ENCODE measurements around the gene CORO1C.

CORO1C gene

DNA sequence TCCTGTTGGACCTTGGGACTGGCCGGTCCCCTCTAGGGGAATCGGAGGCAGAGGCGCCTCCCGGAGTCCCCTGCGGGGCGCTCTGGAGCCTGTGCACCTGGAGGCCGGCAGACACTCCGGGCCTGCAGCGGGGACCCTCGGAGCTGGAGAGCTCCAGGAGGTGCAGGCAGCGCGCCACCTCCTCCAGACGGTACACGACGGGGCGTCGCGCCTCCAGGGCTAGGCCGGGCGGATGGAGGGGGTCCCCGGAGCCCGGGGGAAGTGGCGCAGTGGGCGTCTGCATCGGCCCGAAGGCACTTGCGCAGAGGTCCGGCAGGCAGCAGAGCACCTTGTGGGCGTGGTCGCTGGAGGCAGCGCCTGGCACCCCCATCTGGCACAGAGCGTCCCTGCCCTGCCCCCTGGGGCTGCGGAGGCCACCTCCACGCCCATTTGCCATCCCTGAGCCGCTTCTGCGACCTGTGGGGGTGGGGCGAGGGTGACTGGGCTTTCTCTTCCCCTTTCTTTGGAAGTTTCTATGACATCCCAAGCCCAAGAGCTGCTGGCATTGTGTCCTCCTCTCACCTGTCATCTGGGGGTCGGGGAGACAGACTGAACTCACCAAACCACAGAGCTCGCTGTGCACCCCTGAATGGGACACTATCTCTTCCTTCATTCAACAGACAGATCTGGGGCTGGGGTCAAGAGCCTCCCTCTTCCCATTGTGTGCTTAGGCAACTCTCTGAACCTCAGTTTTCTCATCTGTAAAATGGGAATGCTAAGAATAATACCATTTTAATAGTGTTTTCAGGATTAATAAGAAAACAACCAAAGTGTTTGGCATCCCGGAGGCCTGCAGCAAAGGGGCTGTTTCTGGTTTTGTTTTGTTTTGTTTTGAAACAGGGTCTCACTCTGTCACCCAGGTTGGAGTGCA is 37.5 kb upstream of the CORO1C start:
- no peak overlapping the region for H3K27ac ChIP-seq (ENCODE audit: low read depth, low read length)
- no peaks in the 10 kb centered on the region for H3K9me3 ChIP-seq (ENCODE audit: insufficient read depth, low read depth, low read length)
- H3K4me1 ChIP-seq (ENCODE audit: insufficient read depth, low read length), result no peaks in the 10 kb centered on the region
- H3K27me3 ChIP-seq (ENCODE audit: insufficient read depth, low read length), result 0 out of 2 replicates have a peak, but pooled peaks cover 3% of the 10 kb centered on the region
- H3K36me3 ChIP-seq (ENCODE audit: insufficient read depth, low read length), result no peaks in the 10 kb centered on the region
- peak overlapping the region; percentile 59 for H3K4me3 ChIP-seq (ENCODE audit: low read length)
- peak overlapping the region; percentile 41; the same call in 1 of the 2 replicates for H3K9ac ChIP-seq (ENCODE audit: low read depth, low read length)
- 6% methylated on average over 40 of the region's 40 CpGs for WGBS

- no peaks in the 10 kb centered on the region for H3K4me1 ChIP-seq (ENCODE audit: insufficient read depth, low read length)
- 0 out of 2 replicates have a peak, but pooled peaks cover 3% of the 10 kb centered on the region for H3K27me3 ChIP-seq (ENCODE audit: insufficient read depth, low read length)
- H3K27ac ChIP-seq (ENCODE audit: low read depth, low read length), result no peak overlapping the region
- H3K9ac ChIP-seq (ENCODE audit: low read depth, low read length), result no peak overlapping the region
- H3K9me3 ChIP-seq (ENCODE audit: insufficient read depth, low read depth, low read length), result no peaks in the 10 kb centered on the region
- H3K4me3 ChIP-seq (ENCODE audit: low read length), result no peak overlapping the region
- no peaks in the 10 kb centered on the region for H3K36me3 ChIP-seq (ENCODE audit: insufficient read depth, low read length)
- 92% methylated on average over 5 of the region's 6 CpGs for whole genome bisulfite sequencing
These were observed 35.0 kb upstream of the CORO1C start for GRCh38 chr12:108766294-108766693.

DNA sequence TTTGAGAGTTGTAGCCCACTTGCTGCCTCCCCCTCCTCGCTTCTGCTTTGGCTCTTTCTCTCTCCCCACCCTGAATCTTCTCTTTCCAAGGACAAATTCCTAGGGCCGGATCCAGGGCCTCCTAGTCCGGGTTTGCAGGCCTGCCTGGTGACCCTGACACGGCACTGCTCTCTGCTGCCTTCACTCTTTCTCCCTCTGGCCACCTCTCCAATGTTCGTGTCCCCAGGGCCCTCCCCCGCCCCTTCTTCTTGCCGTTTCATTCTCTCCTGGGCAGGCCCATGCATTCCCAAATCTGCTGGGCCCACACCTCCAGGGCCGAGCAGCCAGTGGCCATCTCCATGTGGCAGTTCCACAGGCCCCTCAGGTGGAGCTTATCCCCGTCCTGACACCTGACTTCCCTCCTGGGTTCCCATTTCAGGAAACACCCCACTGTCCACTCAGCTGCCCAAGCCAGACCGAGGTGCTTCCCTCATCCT is 34.0 kb upstream of the CORO1C start:
- no peak overlapping the region for H3K9ac ChIP-seq (ENCODE audit: low read depth, low read length)
- H3K27me3 ChIP-seq (ENCODE audit: insufficient read depth, low read length), result 0 out of 2 replicates have a peak, but pooled peaks cover 3% of the 10 kb centered on the region
- no peak overlapping the region for H3K27ac ChIP-seq (ENCODE audit: low read depth, low read length)
- WGBS, result 77% methylated on average over 10 of the region's 10 CpGs
- H3K4me3 ChIP-seq (ENCODE audit: low read length), result no peak overlapping the region
- H3K4me1 ChIP-seq (ENCODE audit: insufficient read depth, low read length), result no peaks in the 10 kb centered on the region
- no peaks in the 10 kb centered on the region for H3K36me3 ChIP-seq (ENCODE audit: insufficient read depth, low read length)
- H3K9me3 ChIP-seq (ENCODE audit: insufficient read depth, low read depth, low read length), result no peaks in the 10 kb centered on the region

- WGBS, result 93% methylated on average over 7 of the region's 7 CpGs
- Histone ChIP-seq H3K4me3 (ENCODE audit: low read length) (no peak overlapping the region), H3K36me3 (ENCODE audit: insufficient read depth, low read length) (no peaks in the 10 kb centered on the region), H3K9ac (ENCODE audit: low read depth, low read length) (no peak overlapping the region), H3K9me3 (ENCODE audit: insufficient read depth, low read depth, low read length) (no peaks in the 10 kb centered on the region), H3K27ac (ENCODE audit: low read depth, low read length) (no peak overlapping the region), H3K4me1 (ENCODE audit: insufficient read depth, low read length) (no peaks in the 10 kb centered on the region), H3K27me3 (ENCODE audit: insufficient read depth, low read length) (0 out of 2 replicates have a peak, but pooled peaks cover 3% of the 10 kb centered on the region)
These were observed 33.4 kb upstream of the CORO1C start for GRCh38 chr12:108764540-108765288.

DNA sequence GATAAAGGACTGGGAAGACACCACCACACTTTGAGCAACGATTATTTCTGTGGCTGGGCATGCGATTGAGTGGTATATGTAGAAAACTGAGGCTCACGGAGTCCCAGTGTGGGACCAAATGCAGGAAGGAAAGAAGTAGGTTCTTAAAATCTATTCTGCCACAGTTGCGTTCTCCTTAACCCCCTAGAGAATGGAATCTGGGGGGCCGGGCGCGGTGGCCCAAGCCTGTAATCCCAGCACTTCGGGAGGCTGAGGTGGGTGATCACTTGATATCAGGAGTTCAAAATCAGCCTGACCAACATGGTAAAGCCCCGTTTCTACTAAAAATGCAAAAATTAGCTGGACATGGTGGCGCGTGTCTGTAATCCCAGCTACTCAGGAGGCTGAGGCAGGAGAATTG is 29.9 kb upstream of the CORO1C start:
- Histone ChIP-seq H3K27ac (ENCODE audit: low read depth, low read length) (no peak overlapping the region), H3K4me1 (ENCODE audit: insufficient read depth, low read length) (no peaks in the 10 kb centered on the region), H3K9ac (ENCODE audit: low read depth, low read length) (no peak overlapping the region), H3K4me3 (ENCODE audit: low read length) (no peak overlapping the region), H3K36me3 (ENCODE audit: insufficient read depth, low read length) (no peaks in the 10 kb centered on the region), H3K27me3 (ENCODE audit: insufficient read depth, low read length) (no peaks in the 10 kb centered on the region), H3K9me3 (ENCODE audit: insufficient read depth, low read depth, low read length) (no peaks in the 10 kb centered on the region)
- WGBS, result 96% methylated on average over 11 of the region's 11 CpGs

DNA sequence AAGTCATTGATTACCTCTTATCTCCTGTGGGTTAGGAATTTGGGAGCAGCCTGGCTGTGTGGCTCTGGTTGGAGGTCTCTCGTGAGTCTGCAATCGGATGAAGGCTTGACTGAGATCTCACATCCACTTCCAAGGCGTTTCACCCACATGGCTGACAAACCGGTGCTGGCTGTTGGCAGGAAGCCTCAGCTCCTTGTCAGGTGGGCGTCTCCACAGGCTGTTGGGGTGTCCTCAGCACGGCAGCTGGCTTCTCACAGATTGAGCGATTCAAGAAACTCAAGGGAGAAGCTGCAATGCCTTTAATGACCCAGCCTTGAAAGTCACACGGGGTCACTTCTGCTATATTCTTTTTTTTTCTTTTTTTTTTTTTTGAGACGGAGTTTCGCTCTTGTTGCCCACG is 28.6 kb upstream of the CORO1C start:
- no peak overlapping the region for H3K4me3 ChIP-seq (ENCODE audit: low read length)
- WGBS, result 88% methylated on average over 11 of the region's 11 CpGs
- no peak overlapping the region for H3K27ac ChIP-seq (ENCODE audit: low read depth, low read length)
- no peaks in the 10 kb centered on the region for H3K36me3 ChIP-seq (ENCODE audit: insufficient read depth, low read length)
- H3K27me3 ChIP-seq (ENCODE audit: insufficient read depth, low read length), result no peaks in the 10 kb centered on the region
- H3K9ac ChIP-seq (ENCODE audit: low read depth, low read length), result no peak overlapping the region
- no peaks in the 10 kb centered on the region for H3K4me1 ChIP-seq (ENCODE audit: insufficient read depth, low read length)
- H3K9me3 ChIP-seq (ENCODE audit: insufficient read depth, low read depth, low read length), result no peaks in the 10 kb centered on the region

- no peaks in the 10 kb centered on the region for H3K27me3 ChIP-seq (ENCODE audit: insufficient read depth, low read length)
- no peaks in the 10 kb centered on the region for H3K36me3 ChIP-seq (ENCODE audit: insufficient read depth, low read length)
- WGBS, result 90% methylated on average over 2 of the region's 2 CpGs
These were observed 26.5 kb upstream of the CORO1C start for GRCh38 chr12:108757856-108758255.

GRCh38 chr12:108756421-108756820 is 25.1 kb upstream of the CORO1C start:
- 91% methylated on average over 6 of the region's 6 CpGs for WGBS
- no peak overlapping the region for H3K27ac ChIP-seq (ENCODE audit: low read depth, low read length)
- no peaks in the 10 kb centered on the region for H3K36me3 ChIP-seq (ENCODE audit: insufficient read depth, low read length)
- no peak overlapping the region for H3K4me3 ChIP-seq (ENCODE audit: low read length)
- no peaks in the 10 kb centered on the region for H3K4me1 ChIP-seq (ENCODE audit: insufficient read depth, low read length)
- no peaks in the 10 kb centered on the region for H3K9me3 ChIP-seq (ENCODE audit: insufficient read depth, low read depth, low read length)
- no peaks in the 10 kb centered on the region for H3K27me3 ChIP-seq (ENCODE audit: insufficient read depth, low read length)
- H3K9ac ChIP-seq (ENCODE audit: low read depth, low read length), result no peak overlapping the region

More at GRCh38 chr12:108757856-108758255, 26.5 kb upstream of the CORO1C start:
- H3K27ac ChIP-seq (ENCODE audit: low read depth, low read length), result no peak overlapping the region
- H3K9ac ChIP-seq (ENCODE audit: low read depth, low read length), result no peak overlapping the region
- H3K4me3 ChIP-seq (ENCODE audit: low read length), result no peak overlapping the region
- no peaks in the 10 kb centered on the region for H3K4me1 ChIP-seq (ENCODE audit: insufficient read depth, low read length)
- H3K9me3 ChIP-seq (ENCODE audit: insufficient read depth, low read depth, low read length), result no peaks in the 10 kb centered on the region

DNA sequence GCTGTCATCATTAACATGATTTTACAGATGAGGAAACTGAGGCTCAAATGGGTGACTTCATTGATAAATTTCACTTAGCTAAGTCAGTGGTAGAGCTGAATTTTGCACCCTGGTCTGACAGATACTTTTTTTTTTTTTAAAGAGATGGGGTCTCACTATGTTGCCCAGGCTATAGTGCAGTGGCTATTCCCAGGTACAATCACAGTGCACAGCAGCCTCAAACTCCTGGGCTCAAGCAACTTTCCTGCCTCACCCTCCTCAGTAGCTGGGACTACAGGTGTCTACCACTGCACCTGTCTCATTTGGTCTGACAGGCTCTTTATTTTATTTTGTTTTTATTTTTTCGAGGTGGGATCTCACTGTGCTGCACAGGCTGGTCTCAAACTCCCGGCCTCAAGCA is 24.2 kb upstream of the CORO1C start:
- Histone ChIP-seq H3K9ac (ENCODE audit: low read depth, low read length) (no peak overlapping the region), H3K27ac (ENCODE audit: low read depth, low read length) (no peak overlapping the region), H3K9me3 (ENCODE audit: insufficient read depth, low read depth, low read length) (no peaks in the 10 kb centered on the region), H3K4me3 (ENCODE audit: low read length) (no peak overlapping the region), H3K36me3 (ENCODE audit: insufficient read depth, low read length) (no peaks in the 10 kb centered on the region), H3K4me1 (ENCODE audit: insufficient read depth, low read length) (no peaks in the 10 kb centered on the region), H3K27me3 (ENCODE audit: insufficient read depth, low read length) (no peaks in the 10 kb centered on the region)
- 90% methylated on average over 2 of the region's 2 CpGs for WGBS

- Histone ChIP-seq H3K36me3 (ENCODE audit: insufficient read depth, low read length) (no peaks in the 10 kb centered on the region), H3K27me3 (ENCODE audit: insufficient read depth, low read length) (no peaks in the 10 kb centered on the region), H3K9me3 (ENCODE audit: insufficient read depth, low read depth, low read length) (no peaks in the 10 kb centered on the region), H3K4me3 (ENCODE audit: low read length) (no peak overlapping the region), H3K27ac (ENCODE audit: low read depth, low read length) (no peak overlapping the region), H3K4me1 (ENCODE audit: insufficient read depth, low read length) (no peaks in the 10 kb centered on the region), H3K9ac (ENCODE audit: low read depth, low read length) (no peak overlapping the region)
- 81% methylated on average over 6 of the region's 6 CpGs for WGBS
These were observed 22.7 kb upstream of the CORO1C start for GRCh38 chr12:108753976-108754375.

DNA sequence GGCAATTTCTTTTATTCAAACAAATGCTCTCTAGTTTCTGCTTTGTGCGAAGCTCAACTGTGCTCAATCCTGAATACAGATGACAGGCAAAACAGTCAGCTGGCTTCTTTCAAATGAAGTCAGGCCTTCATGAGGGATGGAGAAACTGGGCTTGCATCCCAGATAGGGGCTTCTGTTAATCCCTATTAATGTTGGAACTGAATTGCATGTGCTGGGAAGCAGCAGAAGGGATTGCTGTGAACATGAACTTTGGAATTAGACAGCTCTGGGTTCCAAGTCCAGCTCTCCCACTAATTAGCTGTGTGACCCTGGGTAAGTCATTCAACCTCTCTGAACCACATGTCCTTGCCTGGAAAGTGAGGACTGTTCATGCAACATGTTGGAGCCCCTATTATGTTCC is 21.1 kb upstream of the CORO1C start:
- H3K9ac ChIP-seq (ENCODE audit: low read depth, low read length), result no peak overlapping the region
- no peaks in the 10 kb centered on the region for H3K9me3 ChIP-seq (ENCODE audit: insufficient read depth, low read depth, low read length)
- WGBS, result 95% methylated on average over 1 of the region's 1 CpG
- H3K4me1 ChIP-seq (ENCODE audit: insufficient read depth, low read length), result no peaks in the 10 kb centered on the region
- H3K36me3 ChIP-seq (ENCODE audit: insufficient read depth, low read length), result no peaks in the 10 kb centered on the region
- H3K27me3 ChIP-seq (ENCODE audit: insufficient read depth, low read length), result no peaks in the 10 kb centered on the region
- H3K27ac ChIP-seq (ENCODE audit: low read depth, low read length), result no peak overlapping the region
- H3K4me3 ChIP-seq (ENCODE audit: low read length), result no peak overlapping the region

Data from HUES64 (cell line).